Hair follicle dermal papilla cell (primary cell): ENCODE measurements around the gene CXCL5. TPM values are rescaled to one million over a fixed set of nuclear protein-coding genes. Genes with fewer than 3 reads are reported as not detected.

Source experiments
- small RNA-seq: library from RNA; depleted of rRNA; stranded (forward); fragments of <200 nt; gene quantifications from one replicate; pipeline ENCODE3, GENCODE V24; 2012
- total RNA-seq: library from RNA; depleted of rRNA; stranded (reverse); fragments of >200 nt; gene quantifications from 2 replicates; pipeline ENCODE4 v1.2.3, GENCODE V29; 2012

CXCL5 gene
- 0.61 and 2.8 TPM in 2 replicates for total RNA-seq

GRCh38 chr4:73998040-73999011 lies at the start of gene CXCL5:
CXCL5 (minus strand) TSS chr4:73998677; CDS start chr4:73998581, 96 bp downstream.

GRCh38 chr4:74038425-74039314 lies 40.2 kb upstream of the CXCL5 start, which contains the start of gene CXCL3:
CXCL3 (minus strand) TSS chr4:74038689; CDS start chr4:74038611, 78 bp downstream.

GRCh38 chr4:73988061-73988460 lies 10.4 kb downstream of the CXCL5 start, which contains the start of gene PPBP:
PPBP (minus strand) TSS chr4:73988190; CDS start chr4:73988103, 87 bp downstream.

Small RNAs within 50 kb of the gene (small RNA-seq; reads per million reads assigned to genes)
- not detected for gene RN7SL218P

Other genes with a start within 250 kb of the CXCL5 start
- gene CXCL6, start 162.0 kb downstream of the CXCL5 start, total RNA-seq, result 14.4 and 15.5 TPM in 2 replicates
- not detected in 2 replicates for gene PF4V1, start 145.4 kb downstream of the CXCL5 start, total RNA-seq
- gene CXCL1, start 129.3 kb downstream of the CXCL5 start, total RNA-seq, result 78.3 and 166 TPM in 2 replicates
- not detected in 2 replicates for gene PF4, start 16.6 kb downstream of the CXCL5 start, total RNA-seq
- gene PPBP, start 10.5 kb downstream of the CXCL5 start, total RNA-seq, result not detected in 2 replicates
- gene CXCL3, start 40.0 kb upstream of the CXCL5 start, total RNA-seq, result 1.1 and 5.2 TPM in 2 replicates
- 2.7 and 8.6 TPM in 2 replicates for gene CXCL2, start 100.5 kb upstream of the CXCL5 start, total RNA-seq
- gene MTHFD2L, start 159.4 kb upstream of the CXCL5 start, total RNA-seq, result 21.9 and 32.0 TPM in 2 replicates